ENCODE measurements around the gene PPM1N.

GRCh38 chr19:45457776-45458175 is 40.5 kb upstream of the PPM1N start:
- TF ChIP-seq POLR2A (IDR thresholded peaks at IDR 0.05; ENCODE audit: low read depth, low read length): no peak
- no peak for TF ChIP-seq POLR2AphosphoS5 (IDR thresholded peaks at IDR 0.05; ENCODE audit: low read depth, low read length)
- no peak for TF ChIP-seq TAF1 (IDR thresholded peaks at IDR 0.05; ENCODE audit: borderline replicate concordance, low read depth, low read length)

Data from GM12892 (cell line).